Measurements from ENCODE around the gene ITSN2.

- no peak for TF ChIP-seq CTCF (IDR thresholded peaks at IDR 0.05; ENCODE audit: low read depth, low read length, missing input control)
- TF ChIP-seq TAF1 (conservative IDR thresholded peaks at IDR 0.05) = no peak
- TF ChIP-seq MAX (IDR thresholded peaks at IDR 0.05) = no peak
- no peak for TF ChIP-seq JUND (IDR thresholded peaks at IDR 0.05)
- TF ChIP-seq HNF4G (IDR thresholded peaks at IDR 0.05) = no peak
- TF ChIP-seq GABPA (IDR thresholded peaks at IDR 0.05 in 1 of 2, conservative IDR thresholded peaks at IDR 0.05 in 1 of 2) = no peak
- no peak for TF ChIP-seq RAD21 (IDR thresholded peaks at IDR 0.05)
- no peak for TF ChIP-seq NR2F2 (IDR thresholded peaks at IDR 0.05)
- no peak for TF ChIP-seq EGR1 (IDR thresholded peaks at IDR 0.05; ENCODE audit: low read depth in 2 of 2)
- TF ChIP-seq FOXA2 (IDR thresholded peaks at IDR 0.05) = no peak
- no peak for TF ChIP-seq RXRA (IDR thresholded peaks at IDR 0.05)
- no peak for TF ChIP-seq ATF3 (IDR thresholded peaks at IDR 0.05)
- TF ChIP-seq SP1 (IDR thresholded peaks at IDR 0.05) = no peak
- no peak for TF ChIP-seq FOXA1 (IDR thresholded peaks at IDR 0.05)
Measured at GRCh38 chr2:24363301-24363700, 3.0 kb upstream of the ITSN2 start.
